OCI-LY3 (cell line): ENCODE measurements around the gene EPHA8.

Source experiments
- H2AFZ ChIP-seq: fragments of 200-600, 300-600 bp; shearing (Covaris generic); 2 replicates; pipeline ENCODE4 v1.6.0; 2014; ENCODE audit warnings: antibody characterized with exemption, low read depth, low read length
- H3K27ac ChIP-seq: fragments of 200-600, 300-600 bp; sonication (generic); 2 replicates; pipeline ENCODE4 v1.5.1; 2014; ENCODE audit warnings: mild to moderate bottlenecking, low read length, moderate library complexity, mixed read lengths
- H3K27me3 ChIP-seq: fragments of 200-600, 300-600 bp; sonication (generic); 2 replicates; pipeline ENCODE4 v1.6.1; 2014; ENCODE audit warnings: low read depth, low read length, mixed read lengths
- H3K36me3 ChIP-seq: fragments of 200-600, 300-600 bp; sonication (generic); replicated peaks from 2 replicates; pipeline ENCODE3; 2014; ENCODE audit warnings: low read depth, low read length, mixed read lengths
- H3K4me1 ChIP-seq: fragments of 300-600, 200-600 bp; sonication (generic); 2 replicates; pipeline ENCODE4 v1.6.1; 2014; ENCODE audit warnings: low read length, mixed read lengths
- H3K4me2 ChIP-seq: fragments of 200-600, 300-600 bp; sonication (generic); 2 replicates; pipeline ENCODE4 v1.6.1; 2014; ENCODE audit warnings: low read length, mixed read lengths
- H3K4me3 ChIP-seq: fragments of 300-600, 200-600 bp; sonication (generic); 2 replicates; pipeline ENCODE4 v1.5.1; 2014; ENCODE audit warnings: antibody characterized with exemption, mild to moderate bottlenecking, low read length, moderate library complexity
- H3K79me2 ChIP-seq: fragments of 300-600, 200-600 bp; shearing (Covaris generic); 2 replicates; pipeline ENCODE4 v1.6.1; 2014; ENCODE audit warnings: mild to moderate bottlenecking, low read length, mixed read lengths
- H3K9ac ChIP-seq: fragments of 300-600, 200-600 bp; shearing (Covaris generic); 2 replicates; pipeline ENCODE4 v1.6.0; 2014; ENCODE audit warnings: mild to moderate bottlenecking, low read length, moderate library complexity
- H3K9me3 ChIP-seq: fragments of 200-600, 300-600 bp; shearing (Covaris generic); 2 replicates; pipeline ENCODE4 v1.6.1; 2014; ENCODE audit warnings: low read length, mixed read lengths; ENCODE audit not compliant: insufficient read depth
- H4K20me1 ChIP-seq: fragments of 200-600, 300-600 bp; sonication (generic); 2 replicates; pipeline ENCODE4 v1.6.1; 2016; ENCODE audit warnings: low read length, mixed read lengths; ENCODE audit not compliant: insufficient read depth
- CTCF ChIP-seq: fragments of 200-600, 300-600 bp; sonication (generic); IDR thresholded peaks from 2 replicates; pipeline ENCODE4 v1.5.1; 2014; ENCODE audit warnings: antibody characterized with exemption, low read length, low read depth
- EZH2phosphoT487 ChIP-seq: fragments of 200-600 bp; shearing (Covaris generic); IDR thresholded peaks from 2 replicates; pipeline ENCODE4 v1.6.1; 2018; ENCODE audit warnings: antibody characterized with exemption, mixed run types, low read depth

The EPHA8 gene

GRCh38 chr1:22586356-22587130 lies 23.3 kb downstream of the EPHA8 start:
- no peak overlapping the region for H3K4me3 ChIP-seq
- H3K36me3 ChIP-seq: no peaks in the 10 kb centered on the region
- no peaks in the 10 kb centered on the region for H3K4me1 ChIP-seq
- no peak overlapping the region for H3K4me2 ChIP-seq
- no peaks in the 10 kb centered on the region for H3K27me3 ChIP-seq
- TF ChIP-seq CTCF: no peak
- no peak for TF ChIP-seq EZH2phosphoT487
- no peak overlapping the region for H3K27ac ChIP-seq
- no peaks in the 10 kb centered on the region for H3K79me2 ChIP-seq
- H3K9me3 ChIP-seq: no peaks in the 10 kb centered on the region
- no peaks in the 10 kb centered on the region for H4K20me1 ChIP-seq
- H3K9ac ChIP-seq: no peak overlapping the region
- no peak overlapping the region for H2AFZ ChIP-seq

GRCh38 chr1:22587247-22587646 lies 24.0 kb downstream of the EPHA8 start:
- Histone ChIP-seq H3K27me3 (no peaks in the 10 kb centered on the region), H3K9ac (no peak overlapping the region), H4K20me1 (no peaks in the 10 kb centered on the region), H3K79me2 (no peaks in the 10 kb centered on the region), H3K4me2 (no peak overlapping the region), H3K27ac (no peak overlapping the region), H3K9me3 (no peaks in the 10 kb centered on the region), H3K4me1 (no peaks in the 10 kb centered on the region), H3K4me3 (no peak overlapping the region), H3K36me3 (no peaks in the 10 kb centered on the region), H2AFZ (no peak overlapping the region)
- TF ChIP-seq CTCF: no peak
- TF ChIP-seq EZH2phosphoT487: no peak

GRCh38 chr1:22588899-22589422 lies 25.7 kb downstream of the EPHA8 start:
- H3K27ac ChIP-seq: no peak overlapping the region
- no peaks in the 10 kb centered on the region for H3K36me3 ChIP-seq
- H3K4me2 ChIP-seq: no peak overlapping the region
- H3K9ac ChIP-seq: no peak overlapping the region
- no peak overlapping the region for H3K4me3 ChIP-seq
- H3K9me3 ChIP-seq: no peaks in the 10 kb centered on the region
- H2AFZ ChIP-seq: no peak overlapping the region
- no peaks in the 10 kb centered on the region for H3K27me3 ChIP-seq
- TF ChIP-seq CTCF (no peak), EZH2phosphoT487 (no peak)
- no peaks in the 10 kb centered on the region for H4K20me1 ChIP-seq
- H3K79me2 ChIP-seq: no peaks in the 10 kb centered on the region
- H3K4me1 ChIP-seq: no peaks in the 10 kb centered on the region

GRCh38 chr1:22591576-22591975 lies 28.3 kb downstream of the EPHA8 start:
- no peak overlapping the region for H3K4me3 ChIP-seq
- no peaks in the 10 kb centered on the region for H3K36me3 ChIP-seq
- no peak overlapping the region for H3K4me2 ChIP-seq
- H3K9ac ChIP-seq: no peak overlapping the region
- H3K9me3 ChIP-seq: no peaks in the 10 kb centered on the region
- H3K79me2 ChIP-seq: no peaks in the 10 kb centered on the region
- no peak for TF ChIP-seq CTCF
- no peak for TF ChIP-seq EZH2phosphoT487
- H3K27me3 ChIP-seq: no peaks in the 10 kb centered on the region
- H2AFZ ChIP-seq: no peak overlapping the region
- no peaks in the 10 kb centered on the region for H3K4me1 ChIP-seq
- H4K20me1 ChIP-seq: no peaks in the 10 kb centered on the region
- no peak overlapping the region for H3K27ac ChIP-seq
